HepG2 (cell line): ENCODE results near the gene TUBA3C. TPM values are rescaled to one million over a fixed set of nuclear protein-coding genes. Genes with fewer than 3 reads are reported as not detected.

Experiments used
- ATAC-seq: fragments of 200-7000 bp; cut with Tn5 transposase; 3 replicates; pipeline ENCODE4 v1.9.1; 2020; ENCODE audit warnings: mild to moderate bottlenecking, moderate library complexity
- BruUV-seq: library from RNA; stranded (reverse); fragments of 400-500 nt; replicated peaks from 2 replicates; lab custom pipeline; 2021; lab: Mats Ljungman, UMichigan
- CTCF ChIA-PET: fragments of 300-600 bp; formaldehyde crosslinking; extraction: SDS; loops from one replicate; lab custom pipeline; 2021; ENCODE audit warnings: low total read pairs, inconsistent platforms, low intra/inter-chr PET ratio; lab: Yijun Ruan, JAX
- POLR2A ChIA-PET: fragments of 350-600 bp; sonication (Branson Sonifier 250); formaldehyde crosslinking; loops from one replicate; lab custom pipeline; 2020; ENCODE audit warnings: antibody characterized with exemption, inconsistent platforms; lab: Yijun Ruan, JAX
- DNase-seq: peaks from one replicate; pipeline ENCODE4 v3.0.0-alpha.2; 2015; ENCODE audit warnings: low spot score
- FAIRE-seq: peaks from 3 replicates; lab custom pipeline; 2011; peaks lifted over from hg19 to GRCh38; lab: Jason Lieb, UNC
- H2AFZ ChIP-seq: one replicate; pipeline ENCODE4 v1.6.1; 2011; ENCODE audit warnings: low read length, inconsistent platforms
- H3K27ac ChIP-seq: fragments of 300-600 bp; 3 replicates; pipeline ENCODE4 v1.8.0; 2011; ENCODE audit warnings: mixed run types, mild to moderate bottlenecking, mixed read lengths, low read length, inconsistent platforms; ENCODE audit not compliant: insufficient read depth; ENCODE audit errors: extremely low read length
- H3K27me3 ChIP-seq, 2 experiments: fragments of 200-600 bp in 1 of 2; 2 replicates in 1 of 2; 3 replicates in 1 of 2; pipeline versions ENCODE4 v1.6.0 to v1.8.0; 2011; ENCODE audit warnings: low read length in 2 of 2, mild to moderate bottlenecking in 2 of 2, moderate library complexity in 2 of 2, inconsistent platforms in 1 of 2; ENCODE audit not compliant: insufficient read depth in 2 of 2, control insufficient read depth in 1 of 2
- H3K36me3 ChIP-seq, 2 experiments: fragments of 200-600 bp in 1 of 2; replicated peaks in 1 of 2; 2 replicates in 1 of 2; 3 replicates in 1 of 2; pipeline versions ENCODE4 v1.5.1 to v1.8.0; 2011; ENCODE audit warnings: low read length in 2 of 2, inconsistent platforms in 1 of 2; ENCODE audit not compliant: insufficient read depth in 2 of 2, control insufficient read depth in 1 of 2
- H3K4me1 ChIP-seq: 2 replicates; pipeline ENCODE4 v1.5.1; 2012; ENCODE audit warnings: low read length, inconsistent platforms; ENCODE audit not compliant: insufficient read depth
- H3K4me2 ChIP-seq: 2 replicates; pipeline ENCODE4 v1.6.0; 2011; ENCODE audit warnings: low read depth, low read length, inconsistent platforms
- H3K4me3 ChIP-seq, 3 experiments: fragments of 200-600 bp in 1 of 3; sonication (generic), shearing (Covaris generic) in 1 of 3; replicated peaks in 1 of 3; 2 replicates each; pipeline ENCODE4 v1.5.1; 2011 to 2016; ENCODE audit warnings: low read length in 3 of 3, inconsistent platforms in 2 of 3, low read depth in 2 of 3, mild to moderate bottlenecking in 2 of 3, control low read depth in 1 of 3, mixed read lengths in 1 of 3; ENCODE audit not compliant: insufficient read depth in 1 of 3
- H3K79me2 ChIP-seq: one replicate; pipeline ENCODE4 v1.6.1; 2011; ENCODE audit warnings: low read length, inconsistent platforms; ENCODE audit not compliant: insufficient read depth
- H3K9ac ChIP-seq: 2 replicates; pipeline ENCODE4 v1.6.0; 2011; ENCODE audit warnings: mild to moderate bottlenecking, low read depth, low read length, inconsistent platforms; ENCODE audit not compliant: insufficient read depth
- H3K9me3 ChIP-seq: 2 replicates; pipeline ENCODE4 v1.5.1; 2012; ENCODE audit warnings: mild to moderate bottlenecking, low read length
- H4K20me1 ChIP-seq: 2 replicates; pipeline ENCODE4 v1.6.0; 2011; ENCODE audit warnings: inconsistent platforms, mild to moderate bottlenecking, low read length, moderate library complexity; ENCODE audit not compliant: insufficient read depth
- ATF1 ChIP-seq: IDR thresholded peaks from 2 replicates; pipeline ENCODE4 v1.6.1; 2016; ENCODE audit warnings: mild to moderate bottlenecking, control low read depth
- CSRNP2 ChIP-seq: sonication (generic); formaldehyde crosslinking; conservative IDR thresholded peaks from 2 replicates; pipeline ENCODE4 v1.8.0; 2022; ENCODE audit warnings: low read depth, missing genetic modification reagents
- E2F2 ChIP-seq: sonication (generic); formaldehyde crosslinking; IDR thresholded peaks from 2 replicates; pipeline ENCODE4 v1.4.0; 2020; ENCODE audit warnings: missing genetic modification reagents, borderline replicate concordance
- KLF16 ChIP-seq, 2 experiments: sonication (generic) in 1 of 2; formaldehyde crosslinking in 1 of 2; IDR thresholded peaks; 2 replicates each; pipeline versions ENCODE4 v1.6.1 to v1.8.0; 2016 to 2023; ENCODE audit warnings: missing genetic modification reagents in 2 of 2, missing compliant biosample characterization in 1 of 2
- MTERF4 ChIP-seq: sonication (generic); formaldehyde crosslinking; IDR thresholded peaks from 2 replicates; pipeline ENCODE4 v1.8.0; 2023; ENCODE audit warnings: mild to moderate bottlenecking, missing genetic modification reagents
- NR2F2 ChIP-seq: IDR thresholded peaks from 2 replicates; pipeline ENCODE4 v1.6.1; 2012; ENCODE audit warnings: low read depth, inconsistent platforms, borderline replicate concordance
- NR3C1 ChIP-seq: sonication (generic); formaldehyde crosslinking; IDR thresholded peaks from 2 replicates; pipeline ENCODE4 v1.4.0; 2020; ENCODE audit warnings: missing genetic modification reagents
- ZNF292 ChIP-seq: sonication (generic); formaldehyde crosslinking; IDR thresholded peaks from 2 replicates; pipeline ENCODE4 v1.8.1; 2022; ENCODE audit warnings: mild to moderate bottlenecking, low read depth, missing genetic modification reagents, borderline replicate concordance
- WGBS: methylation state at CpG from one replicate; pipeline ENCODE4 v1.1.6; 2017; ENCODE audit warnings: low lambda C conversion rate; 5-methylcytosine and 5-hydroxymethylcytosine counted together
- in situ Hi-C: cut with HindIII; loops from 2 replicates; pipeline ENCODE4 v1.10.0; 2017; ENCODE audit warnings: low pct_unique_long_range_greater_than_20kb; ENCODE audit not compliant: extremely low pct_ligation_motif_present
- intact Hi-C: fragments of 100-400 bp; cut with micrococcal nuclease; formaldehyde crosslinking; loops from one replicate; pipeline ENCODE4 v1.10.0; 2022; ENCODE audit not compliant: unreplicated experiment
- polyA plus RNA-seq, 8 experiments: library from polyadenylated mRNA; depleted of rRNA in 3 of 8; stranded (reverse) in 7 of 8; unstranded in 1 of 8; fragments of >200 nt; fragmentation: Illumina TruSeq in 4 of 8; extraction: Trizol in 4 of 8; gene quantifications; 2 replicates each; pipeline versions ENCODE4 v1.2.1 to v1.2.3, GENCODE V29; 2011 to 2016; ENCODE audit warnings: low read depth in 4 of 8, missing spikeins in 1 of 8, mixed read lengths in 1 of 8; ENCODE audit not compliant: insufficient read depth in 1 of 8
- total RNA-seq, 5 experiments: library from RNA; depleted of rRNA; stranded (reverse); fragments of >200 nt; fragmentation: Illumina TruSeq; extraction: Trizol; gene quantifications; 2 replicates each; pipeline ENCODE4 v1.2.3, GENCODE V29; 2016; ENCODE audit warnings: low read depth in 1 of 5
- TF ChIP-seq, protein P1 (sequence below): IDR thresholded peaks from 2 replicates; pipeline ENCODE4 v1.6.1; 2018; ENCODE audit warnings: missing genetic modification reagents, mild to moderate bottlenecking, missing compliant biosample characterization
- TF ChIP-seq, protein P2 (sequence below): sonication (generic); formaldehyde crosslinking; IDR thresholded peaks from 2 replicates; pipeline ENCODE4 v1.9.0; 2021; ENCODE audit warnings: missing genetic modification reagents, borderline replicate concordance
- TF ChIP-seq, protein P3 (sequence below): sonication (generic); formaldehyde crosslinking; IDR thresholded peaks from 2 replicates; pipeline ENCODE4 v1.5.1; 2020; ENCODE audit warnings: mild to moderate bottlenecking, missing genetic modification reagents, borderline replicate concordance

Gene TUBA3C
- total and polyA plus RNA-seq, 2 of the 13 experiments (the other 11 are each of a cell fraction or from before 2014, with no cell fraction given) = not detected

GRCh38 chr13:19182536-19182935 lies 912 bp upstream of the TUBA3C start:
- H3K4me2 ChIP-seq = no peak overlapping the region
- ATAC-seq (no peak), DNase-seq (no peak), FAIRE-seq (no peak)
- in situ Hi-C loops (no loop called here), intact Hi-C loops (no loop called here)
- no peaks in the 10 kb centered on the region for H3K36me3 ChIP-seq
- H3K9me3 ChIP-seq = no peaks in the 10 kb centered on the region
- ChIA-PET CTCF (no interaction called here), POLR2A (no interaction called here)
- no peaks in the 10 kb centered on the region for H3K79me2 ChIP-seq
- no peak overlapping the region for H3K9ac ChIP-seq
- no peak overlapping the region for H2AFZ ChIP-seq
- BruUV-seq = no TSS peak
- no peaks in the 10 kb centered on the region for H3K4me1 ChIP-seq
- H3K27ac ChIP-seq = no peak overlapping the region
- H3K4me3 ChIP-seq = no peak overlapping the region
- H3K27me3 ChIP-seq = no peaks in the 10 kb centered on the region
- 56% methylated on average over 16 of the region's 16 CpGs for WGBS
- H4K20me1 ChIP-seq = no peaks in the 10 kb centered on the region
- TF ChIP-seq MTERF4 (CRISPR knock-in tag) (no peak), KLF16 (CRISPR knock-in tag; IDR thresholded peaks at IDR 0.05) (no peak), NR3C1 (no peak), NR2F2 (no peak), ZNF292 (CRISPR knock-in tag) (no peak), CSRNP2 (no peak), E2F2 (no peak), ATF1 (CRISPR knock-in tag) (no peak)
- TF ChIP-seq, protein P1, sequence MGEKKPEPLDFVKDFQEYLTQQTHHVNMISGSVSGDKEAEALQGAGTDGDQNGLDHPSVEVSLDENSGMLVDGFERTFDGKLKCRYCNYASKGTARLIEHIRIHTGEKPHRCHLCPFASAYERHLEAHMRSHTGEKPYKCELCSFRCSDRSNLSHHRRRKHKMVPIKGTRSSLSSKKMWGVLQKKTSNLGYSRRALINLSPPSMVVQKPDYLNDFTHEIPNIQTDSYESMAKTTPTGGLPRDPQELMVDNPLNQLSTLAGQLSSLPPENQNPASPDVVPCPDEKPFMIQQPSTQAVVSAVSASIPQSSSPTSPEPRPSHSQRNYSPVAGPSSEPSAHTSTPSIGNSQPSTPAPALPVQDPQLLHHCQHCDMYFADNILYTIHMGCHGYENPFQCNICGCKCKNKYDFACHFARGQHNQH = no peak
- TF ChIP-seq, protein P2, sequence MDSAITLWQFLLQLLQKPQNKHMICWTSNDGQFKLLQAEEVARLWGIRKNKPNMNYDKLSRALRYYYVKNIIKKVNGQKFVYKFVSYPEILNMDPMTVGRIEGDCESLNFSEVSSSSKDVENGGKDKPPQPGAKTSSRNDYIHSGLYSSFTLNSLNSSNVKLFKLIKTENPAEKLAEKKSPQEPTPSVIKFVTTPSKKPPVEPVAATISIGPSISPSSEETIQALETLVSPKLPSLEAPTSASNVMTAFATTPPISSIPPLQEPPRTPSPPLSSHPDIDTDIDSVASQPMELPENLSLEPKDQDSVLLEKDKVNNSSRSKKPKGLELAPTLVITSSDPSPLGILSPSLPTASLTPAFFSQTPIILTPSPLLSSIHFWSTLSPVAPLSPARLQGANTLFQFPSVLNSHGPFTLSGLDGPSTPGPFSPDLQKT = no peak
- TF ChIP-seq, protein P3, sequence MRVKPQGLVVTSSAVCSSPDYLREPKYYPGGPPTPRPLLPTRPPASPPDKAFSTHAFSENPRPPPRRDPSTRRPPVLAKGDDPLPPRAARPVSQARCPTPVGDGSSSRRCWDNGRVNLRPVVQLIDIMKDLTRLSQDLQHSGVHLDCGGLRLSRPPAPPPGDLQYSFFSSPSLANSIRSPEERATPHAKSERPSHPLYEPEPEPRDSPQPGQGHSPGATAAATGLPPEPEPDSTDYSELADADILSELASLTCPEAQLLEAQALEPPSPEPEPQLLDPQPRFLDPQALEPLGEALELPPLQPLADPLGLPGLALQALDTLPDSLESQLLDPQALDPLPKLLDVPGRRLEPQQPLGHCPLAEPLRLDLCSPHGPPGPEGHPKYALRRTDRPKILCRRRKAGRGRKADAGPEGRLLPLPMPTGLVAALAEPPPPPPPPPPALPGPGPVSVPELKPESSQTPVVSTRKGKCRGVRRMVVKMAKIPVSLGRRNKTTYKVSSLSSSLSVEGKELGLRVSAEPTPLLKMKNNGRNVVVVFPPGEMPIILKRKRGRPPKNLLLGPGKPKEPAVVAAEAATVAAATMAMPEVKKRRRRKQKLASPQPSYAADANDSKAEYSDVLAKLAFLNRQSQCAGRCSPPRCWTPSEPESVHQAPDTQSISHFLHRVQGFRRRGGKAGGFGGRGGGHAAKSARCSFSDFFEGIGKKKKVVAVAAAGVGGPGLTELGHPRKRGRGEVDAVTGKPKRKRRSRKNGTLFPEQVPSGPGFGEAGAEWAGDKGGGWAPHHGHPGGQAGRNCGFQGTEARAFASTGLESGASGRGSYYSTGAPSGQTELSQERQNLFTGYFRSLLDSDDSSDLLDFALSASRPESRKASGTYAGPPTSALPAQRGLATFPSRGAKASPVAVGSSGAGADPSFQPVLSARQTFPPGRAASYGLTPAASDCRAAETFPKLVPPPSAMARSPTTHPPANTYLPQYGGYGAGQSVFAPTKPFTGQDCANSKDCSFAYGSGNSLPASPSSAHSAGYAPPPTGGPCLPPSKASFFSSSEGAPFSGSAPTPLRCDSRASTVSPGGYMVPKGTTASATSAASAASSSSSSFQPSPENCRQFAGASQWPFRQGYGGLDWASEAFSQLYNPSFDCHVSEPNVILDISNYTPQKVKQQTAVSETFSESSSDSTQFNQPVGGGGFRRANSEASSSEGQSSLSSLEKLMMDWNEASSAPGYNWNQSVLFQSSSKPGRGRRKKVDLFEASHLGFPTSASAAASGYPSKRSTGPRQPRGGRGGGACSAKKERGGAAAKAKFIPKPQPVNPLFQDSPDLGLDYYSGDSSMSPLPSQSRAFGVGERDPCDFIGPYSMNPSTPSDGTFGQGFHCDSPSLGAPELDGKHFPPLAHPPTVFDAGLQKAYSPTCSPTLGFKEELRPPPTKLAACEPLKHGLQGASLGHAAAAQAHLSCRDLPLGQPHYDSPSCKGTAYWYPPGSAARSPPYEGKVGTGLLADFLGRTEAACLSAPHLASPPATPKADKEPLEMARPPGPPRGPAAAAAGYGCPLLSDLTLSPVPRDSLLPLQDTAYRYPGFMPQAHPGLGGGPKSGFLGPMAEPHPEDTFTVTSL (CRISPR knock-in tag) = no peak
